Measurements from ENCODE around the gene PPP1R15A.
"Not testable (repeated sequence)": the region's sequence is repeated elsewhere in the genome, so short reads cannot be mapped to it uniquely, and the experiment has no call there.

PPP1R15A gene

DNA sequence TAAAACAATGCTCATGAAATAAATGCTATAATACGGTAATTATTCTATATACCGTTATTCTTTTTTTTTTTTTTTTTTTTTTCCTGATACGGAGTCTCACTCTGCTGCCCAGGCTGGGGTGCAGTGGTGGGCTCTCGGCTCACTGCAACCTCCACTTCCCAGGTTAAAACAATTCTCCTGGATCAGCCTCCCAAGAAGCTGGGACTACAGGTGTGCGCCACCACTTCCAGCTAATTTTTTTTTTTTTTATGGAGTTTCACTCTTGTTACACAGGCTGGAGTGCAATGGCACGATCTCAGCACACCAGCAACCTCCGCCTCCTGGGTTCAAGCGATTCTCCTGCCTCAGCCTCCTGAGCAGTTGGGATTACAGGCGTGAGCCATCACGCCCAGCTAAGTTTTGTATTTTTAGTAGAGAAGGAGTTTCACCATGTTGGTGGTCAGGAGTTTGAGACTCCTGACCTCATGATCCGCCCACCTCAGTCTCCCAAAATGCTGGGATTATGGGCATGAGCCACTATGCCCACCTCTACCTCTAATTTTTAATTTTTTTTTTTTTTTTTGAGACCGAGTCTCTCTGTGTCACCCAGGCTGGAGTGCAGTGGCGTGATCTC lies 6.9 kb downstream of the PPP1R15A start:
- Mint-ChIP-seq H3K27ac (no peak overlapping the region), H3K4me1 (peaks cover 30% of the 10 kb centered on the region), H3K36me3 (ENCODE audit: low read depth) (peaks cover 34% of the 10 kb centered on the region), H3K27me3 (ENCODE audit: low read depth, poor library complexity) (peaks cover 13% of the 10 kb centered on the region), H3K9me3 (peaks cover 22% of the 10 kb centered on the region), H3K4me3 (no peak overlapping the region)
- DNase-seq: no peak
- TF ChIP-seq, protein P1, sequence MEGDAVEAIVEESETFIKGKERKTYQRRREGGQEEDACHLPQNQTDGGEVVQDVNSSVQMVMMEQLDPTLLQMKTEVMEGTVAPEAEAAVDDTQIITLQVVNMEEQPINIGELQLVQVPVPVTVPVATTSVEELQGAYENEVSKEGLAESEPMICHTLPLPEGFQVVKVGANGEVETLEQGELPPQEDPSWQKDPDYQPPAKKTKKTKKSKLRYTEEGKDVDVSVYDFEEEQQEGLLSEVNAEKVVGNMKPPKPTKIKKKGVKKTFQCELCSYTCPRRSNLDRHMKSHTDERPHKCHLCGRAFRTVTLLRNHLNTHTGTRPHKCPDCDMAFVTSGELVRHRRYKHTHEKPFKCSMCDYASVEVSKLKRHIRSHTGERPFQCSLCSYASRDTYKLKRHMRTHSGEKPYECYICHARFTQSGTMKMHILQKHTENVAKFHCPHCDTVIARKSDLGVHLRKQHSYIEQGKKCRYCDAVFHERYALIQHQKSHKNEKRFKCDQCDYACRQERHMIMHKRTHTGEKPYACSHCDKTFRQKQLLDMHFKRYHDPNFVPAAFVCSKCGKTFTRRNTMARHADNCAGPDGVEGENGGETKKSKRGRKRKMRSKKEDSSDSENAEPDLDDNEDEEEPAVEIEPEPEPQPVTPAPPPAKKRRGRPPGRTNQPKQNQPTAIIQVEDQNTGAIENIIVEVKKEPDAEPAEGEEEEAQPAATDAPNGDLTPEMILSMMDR (IDR thresholded peaks at IDR 0.05): no peak

DNA sequence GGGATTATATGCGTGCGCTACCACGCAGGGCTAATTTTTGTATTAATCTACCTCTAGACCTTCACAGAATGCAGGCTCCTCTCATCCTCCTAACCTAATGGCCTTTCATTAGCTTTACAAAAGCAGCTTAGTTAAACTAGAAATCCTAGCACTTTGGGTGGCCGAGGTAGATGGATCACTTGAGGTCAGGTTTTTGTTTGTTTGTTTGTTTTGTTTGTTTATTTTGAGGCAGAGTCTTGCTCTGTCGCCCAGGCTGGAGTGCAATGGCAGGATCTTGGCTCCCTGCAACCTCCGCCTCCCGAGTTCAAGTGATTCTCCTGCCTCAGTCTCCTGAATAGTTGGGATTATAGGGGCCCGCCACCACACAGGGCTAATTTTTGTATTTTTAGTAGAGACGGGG lies 7.5 kb downstream of the PPP1R15A start:
- Mint-ChIP-seq H3K27me3 (ENCODE audit: low read depth, poor library complexity) (peaks cover 13% of the 10 kb centered on the region), H3K36me3 (ENCODE audit: low read depth) (peaks cover 28% of the 10 kb centered on the region), H3K4me1 (peaks cover 24% of the 10 kb centered on the region), H3K9me3 (peaks cover 22% of the 10 kb centered on the region)
- H3K27ac Mint-ChIP-seq, DNase-seq, H3K4me3 Mint-ChIP-seq: not testable (repeated sequence)

DNA sequence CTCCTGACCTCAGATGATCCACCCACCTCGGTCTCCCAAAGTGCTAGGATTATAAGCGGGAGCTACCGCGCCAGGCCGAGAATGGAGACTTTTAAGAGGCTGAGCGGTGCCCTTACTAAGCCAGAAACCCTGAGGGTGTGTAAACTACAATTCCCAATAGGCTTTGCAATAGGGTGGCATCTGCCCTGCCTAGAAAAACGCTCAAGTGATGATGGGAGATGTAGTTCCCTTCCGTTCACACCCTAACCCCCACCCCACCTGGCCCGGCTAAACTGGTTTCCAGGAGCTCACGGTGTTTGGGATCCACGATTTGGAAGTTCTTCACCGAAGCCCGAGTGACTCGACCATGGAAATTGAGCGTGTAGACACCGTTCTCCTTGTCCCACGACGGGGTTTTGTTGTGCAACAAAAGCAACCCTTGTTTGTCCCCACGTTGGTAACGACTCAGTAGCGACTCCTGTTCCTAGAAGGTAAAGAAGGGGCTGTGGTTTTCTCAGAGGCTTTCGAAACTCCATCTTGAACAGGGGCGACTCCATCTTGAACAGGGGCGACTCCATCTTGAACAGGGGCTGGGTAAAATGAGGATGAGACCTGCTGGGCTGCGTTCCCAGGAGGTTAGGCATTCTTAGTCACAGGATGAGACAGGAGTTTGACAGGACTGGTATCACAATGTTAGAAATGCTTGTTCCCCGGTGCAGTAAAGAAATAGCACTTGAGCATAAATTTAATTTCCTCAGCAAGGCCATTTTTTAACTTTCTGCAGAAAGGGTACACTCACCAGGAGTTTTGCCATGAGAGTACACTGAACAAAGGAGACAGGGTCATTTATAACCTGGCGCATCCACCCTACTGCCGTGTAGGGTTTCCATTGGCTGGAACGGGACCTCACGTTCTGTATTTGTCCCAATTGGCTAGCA lies 9.8 kb downstream of the PPP1R15A start:
- Mint-ChIP-seq H3K36me3 (ENCODE audit: low read depth) (peaks cover 17% of the 10 kb centered on the region), H3K27me3 (ENCODE audit: low read depth, poor library complexity) (peaks cover 13% of the 10 kb centered on the region), H3K4me3 (no peak overlapping the region), H3K4me1 (peaks cover 4% of the 10 kb centered on the region), H3K27ac (peak overlapping the region; percentile 60), H3K9me3 (peaks cover 22% of the 10 kb centered on the region)
- TF ChIP-seq, protein P1 (IDR thresholded peaks at IDR 0.05): no peak
- no peak for DNase-seq

DNA sequence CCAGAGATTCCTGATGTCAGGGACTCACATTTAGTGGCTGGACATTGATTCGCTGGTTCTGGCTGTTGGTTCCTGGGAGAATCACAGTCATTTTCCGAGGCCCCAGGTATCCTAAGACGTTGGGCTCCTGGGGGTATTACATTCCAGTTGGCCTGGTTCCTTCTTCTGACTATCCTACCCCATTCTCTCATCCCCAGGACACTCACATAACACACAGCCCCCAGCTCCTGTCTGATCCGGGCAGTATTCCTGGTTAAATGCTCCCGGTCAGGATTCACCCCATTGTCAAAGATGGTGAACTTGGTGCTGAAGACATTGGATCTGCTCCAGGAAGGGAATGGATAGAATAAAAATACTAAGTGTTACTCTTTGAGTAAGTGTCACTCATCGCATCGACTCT lies 11.5 kb downstream of the PPP1R15A start:
- Mint-ChIP-seq H3K27me3 (ENCODE audit: low read depth, poor library complexity) (peaks cover 17% of the 10 kb centered on the region), H3K27ac (no peak overlapping the region), H3K4me1 (no peaks in the 10 kb centered on the region), H3K36me3 (ENCODE audit: low read depth) (peaks cover under 1% of the 10 kb centered on the region), H3K4me3 (no peak overlapping the region), H3K9me3 (peaks cover 22% of the 10 kb centered on the region)
- no peak for DNase-seq
- TF ChIP-seq, protein P1 (IDR thresholded peaks at IDR 0.05): no peak

DNA sequence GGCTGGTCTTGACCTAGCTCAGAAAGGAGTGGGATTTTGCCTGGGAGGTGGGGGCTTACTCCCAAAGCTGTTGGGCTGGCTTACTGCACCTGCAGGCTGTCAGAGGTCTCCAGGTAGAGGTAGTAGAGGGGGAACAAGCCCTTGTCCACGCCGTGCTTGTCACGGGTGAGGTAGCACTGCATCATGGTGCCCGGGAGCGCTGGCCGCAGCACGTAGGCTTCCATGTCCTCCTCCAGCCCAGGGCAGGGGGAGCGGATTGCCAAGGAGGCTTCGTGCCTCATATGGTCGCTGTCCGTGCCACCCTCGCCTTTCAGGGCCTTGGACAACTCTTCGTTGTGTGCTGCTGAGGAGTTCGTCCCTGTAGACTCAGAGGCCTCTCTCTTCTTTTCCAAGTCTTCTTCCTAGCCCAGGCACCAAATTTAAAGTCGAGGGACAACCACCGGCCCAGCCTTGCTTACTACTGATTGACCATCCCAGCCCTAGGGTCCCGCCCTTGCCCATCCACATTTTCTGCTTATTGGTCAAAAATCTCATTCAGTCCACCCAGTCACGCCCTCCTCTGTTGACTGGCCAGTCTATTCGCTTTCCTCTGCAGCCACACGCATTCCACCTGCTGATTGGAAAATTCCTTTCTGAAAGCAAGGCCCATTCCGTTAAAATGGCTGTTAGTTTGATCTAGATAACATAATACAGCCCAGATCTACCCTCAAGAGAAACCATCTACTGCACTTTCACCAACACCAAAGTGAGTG lies 15.8 kb downstream of the PPP1R15A start:
- Mint-ChIP-seq H3K27ac (no peak overlapping the region), H3K9me3 (peaks cover 11% of the 10 kb centered on the region), H3K27me3 (ENCODE audit: low read depth, poor library complexity) (peaks cover 7% of the 10 kb centered on the region), H3K36me3 (ENCODE audit: low read depth) (no peaks in the 10 kb centered on the region), H3K4me1 (peaks cover 6% of the 10 kb centered on the region), H3K4me3 (no peak overlapping the region)
- no peak for DNase-seq
- TF ChIP-seq, protein P1 (IDR thresholded peaks at IDR 0.05): no peak

DNA sequence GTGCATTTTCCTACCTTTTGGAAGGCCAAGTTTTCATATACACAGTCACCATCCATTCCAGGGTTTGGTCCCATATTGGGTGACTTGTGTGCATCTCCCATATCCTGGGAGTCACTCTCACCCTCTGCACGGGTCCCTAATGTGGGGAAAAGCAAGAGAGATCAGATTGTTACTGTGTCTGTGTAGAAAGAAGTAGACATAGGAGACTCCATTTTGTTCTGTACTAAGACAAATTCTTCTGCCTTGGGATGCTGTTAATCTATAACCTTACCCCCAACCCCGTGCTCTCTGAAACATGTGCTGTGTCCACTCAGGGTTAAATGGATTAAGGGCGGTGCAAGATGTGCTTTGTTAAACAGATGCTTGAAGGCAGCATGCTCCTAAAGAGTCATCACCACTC lies 17.3 kb downstream of the PPP1R15A start:
- not testable (repeated sequence) for H3K36me3 Mint-ChIP-seq (ENCODE audit: low read depth); H3K4me3 Mint-ChIP-seq; H3K27ac Mint-ChIP-seq; H3K27me3 Mint-ChIP-seq (ENCODE audit: low read depth, poor library complexity); DNase-seq; H3K9me3 Mint-ChIP-seq; H3K4me1 Mint-ChIP-seq

Data from nephron progenitor cell (in vitro differentiated cells).